ENCODE measurements around the gene CREB1. TPM values are rescaled to one million over a fixed set of nuclear protein-coding genes. Genes with fewer than 3 reads are reported as not detected.

The CREB1 gene
- total RNA-seq, 4 donors from 2014 or later, result 31.1 to 51.5 (median 43.3) TPM

DNA sequence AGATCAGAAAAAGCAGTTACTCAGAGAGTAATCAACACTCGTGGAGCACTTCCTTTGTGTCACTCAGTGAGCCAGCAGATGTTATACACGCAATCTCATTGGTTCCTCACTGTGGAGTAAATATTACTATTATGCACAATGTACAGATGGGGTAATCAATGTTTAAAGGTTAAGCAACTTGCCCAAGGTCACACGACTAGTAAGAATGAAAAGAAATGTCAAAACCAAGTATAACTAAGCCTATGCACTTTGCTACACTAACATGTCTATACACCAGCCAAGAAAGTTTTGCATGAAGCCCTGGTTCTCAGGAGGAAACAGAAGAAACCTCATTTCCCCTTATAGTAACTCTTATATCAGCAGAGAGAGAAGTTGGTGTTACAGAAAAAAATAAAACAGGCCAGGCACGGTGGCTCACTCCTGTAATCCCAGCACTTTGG lies 90.0 kb downstream of the CREB1 start:
- Histone ChIP-seq H3K9me3 (no peaks in the 10 kb centered on the region), H3K4me3 (no peak overlapping the region), H3K4me1 (peaks cover 18 to 51% (median 42%) of the 10 kb centered on the region in 4 donors), H3K27ac (replicated peaks in 1 of 4) (no peak overlapping the region), H3K36me3 (peaks cover 0 to 27% (median 16%) of the 10 kb centered on the region in 4 donors), H3K27me3 (no peaks in the 10 kb centered on the region)
- WGBS, result 61% methylated on average over 4 of the region's 4 CpGs
- TF ChIP-seq EP300 (IDR thresholded peaks at IDR 0.05) (no peak), POLR2AphosphoS5 (IDR thresholded peaks at IDR 0.05) (no peak), POLR2A (IDR thresholded peaks at IDR 0.05; ENCODE audit: low read depth) (no peak)
- TF ChIP-seq, protein P1, sequence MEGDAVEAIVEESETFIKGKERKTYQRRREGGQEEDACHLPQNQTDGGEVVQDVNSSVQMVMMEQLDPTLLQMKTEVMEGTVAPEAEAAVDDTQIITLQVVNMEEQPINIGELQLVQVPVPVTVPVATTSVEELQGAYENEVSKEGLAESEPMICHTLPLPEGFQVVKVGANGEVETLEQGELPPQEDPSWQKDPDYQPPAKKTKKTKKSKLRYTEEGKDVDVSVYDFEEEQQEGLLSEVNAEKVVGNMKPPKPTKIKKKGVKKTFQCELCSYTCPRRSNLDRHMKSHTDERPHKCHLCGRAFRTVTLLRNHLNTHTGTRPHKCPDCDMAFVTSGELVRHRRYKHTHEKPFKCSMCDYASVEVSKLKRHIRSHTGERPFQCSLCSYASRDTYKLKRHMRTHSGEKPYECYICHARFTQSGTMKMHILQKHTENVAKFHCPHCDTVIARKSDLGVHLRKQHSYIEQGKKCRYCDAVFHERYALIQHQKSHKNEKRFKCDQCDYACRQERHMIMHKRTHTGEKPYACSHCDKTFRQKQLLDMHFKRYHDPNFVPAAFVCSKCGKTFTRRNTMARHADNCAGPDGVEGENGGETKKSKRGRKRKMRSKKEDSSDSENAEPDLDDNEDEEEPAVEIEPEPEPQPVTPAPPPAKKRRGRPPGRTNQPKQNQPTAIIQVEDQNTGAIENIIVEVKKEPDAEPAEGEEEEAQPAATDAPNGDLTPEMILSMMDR (IDR thresholded peaks at IDR 0.05), result no peak
- DNase-seq (ENCODE audit: extremely low spot score), result no peak
- intact Hi-C loops (cut with DNase I), result loop anchor here (10.0 kb wide), 1 partner anchor 635 kb away; the partner anchor contains the start of gene IDH1

DNA sequence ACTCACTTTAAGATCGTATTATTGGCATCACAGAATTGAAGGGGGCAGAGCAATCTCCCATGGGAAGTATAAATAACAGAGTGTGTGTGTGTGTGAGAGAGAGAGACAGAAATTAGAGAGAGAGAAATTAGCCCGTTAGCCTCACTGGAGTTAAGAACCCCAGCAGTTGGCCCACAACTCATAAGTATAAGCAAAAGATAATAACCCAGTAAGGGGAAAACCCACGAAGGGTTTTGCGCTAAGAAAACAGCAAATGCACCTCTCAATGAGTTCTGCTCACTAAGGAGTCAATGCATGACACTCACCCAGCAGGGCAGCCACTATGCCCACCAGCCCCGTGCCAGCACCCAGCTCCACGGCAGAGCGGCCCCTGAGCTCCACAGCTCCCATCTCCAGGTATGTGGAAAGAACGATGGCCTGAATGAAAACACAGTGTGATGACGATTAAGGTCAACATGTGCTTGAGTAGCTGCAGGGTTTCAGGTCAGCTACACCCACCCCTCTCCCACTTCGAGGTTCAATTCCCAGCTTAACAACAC lies 91.8 kb downstream of the CREB1 start:
- no peak for TF ChIP-seq EP300 (IDR thresholded peaks at IDR 0.05)
- no peak for TF ChIP-seq POLR2A (IDR thresholded peaks at IDR 0.05; ENCODE audit: low read depth)
- TF ChIP-seq POLR2AphosphoS5 (IDR thresholded peaks at IDR 0.05), result no peak
- TF ChIP-seq, protein P1 (IDR thresholded peaks at IDR 0.05), result no peak

DNA sequence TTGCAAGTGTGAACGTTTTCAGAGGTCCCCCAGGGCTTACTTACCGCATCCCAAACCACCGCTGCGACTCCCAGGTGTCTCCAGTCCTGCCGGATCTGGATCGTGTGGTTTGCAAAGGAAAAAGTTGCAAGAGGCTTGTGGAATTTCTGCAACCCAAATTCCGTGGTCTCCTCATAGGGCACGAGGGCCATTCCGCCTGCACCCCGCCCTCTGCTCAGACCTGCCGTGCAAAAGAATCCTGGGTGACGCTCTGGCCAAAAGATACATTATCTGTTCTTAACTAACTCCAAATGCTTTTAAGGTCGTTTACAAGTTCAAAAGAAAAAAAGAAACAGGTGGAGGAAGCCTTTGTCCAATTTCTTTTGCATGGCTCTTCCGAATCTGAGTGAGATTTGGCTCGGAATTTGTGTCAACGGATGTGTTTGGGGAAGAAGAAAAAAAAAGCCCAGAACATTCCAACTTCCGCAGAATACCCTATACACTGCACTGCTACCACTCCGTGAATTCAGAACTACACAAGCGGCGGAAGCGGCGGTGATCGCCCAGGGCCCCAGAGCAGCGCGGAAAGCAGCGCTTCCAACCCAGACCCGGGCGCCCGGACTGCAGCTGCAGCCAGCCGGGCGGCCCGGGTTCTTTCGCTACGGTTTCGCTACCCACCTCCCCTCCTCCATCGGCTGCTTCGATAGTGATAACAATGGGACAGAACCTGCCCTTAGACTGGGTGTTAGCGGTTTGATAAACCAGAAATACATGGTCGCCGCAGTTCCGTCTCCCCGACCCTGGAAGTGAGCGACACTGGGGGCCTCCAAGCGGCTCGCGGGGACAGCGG lies 94.6 kb downstream of the CREB1 start:
- Histone ChIP-seq H3K4me3 (peak overlapping the region; percentile 81 to 93 (median 92)), H3K27ac (replicated peaks in 1 of 4) (peak overlapping the region; percentile 93 to 98 (median 98)), H3K27me3 (no peaks in the 10 kb centered on the region), H3K9me3 (no peaks in the 10 kb centered on the region), H3K4me1 (peaks cover 15 to 50% (median 35%) of the 10 kb centered on the region in 4 donors), H3K36me3 (peaks cover 0 to 21% (median 10%) of the 10 kb centered on the region in 4 donors)
- WGBS, result 1% methylated on average over 34 of the region's 47 CpGs
- TF ChIP-seq POLR2A (IDR thresholded peaks at IDR 0.05; ENCODE audit: low read depth) (no peak), POLR2AphosphoS5 (IDR thresholded peaks at IDR 0.05) (peak; percentile 69 to 83)
- intact Hi-C loops (cut with DNase I), result loop anchor here (5.0 to 10.0 kb wide), 3 partner anchors 88 to 630 kb away; partner anchors contain the start of genes CCNYL1, CREB1 and IDH1
- DNase-seq (ENCODE audit: extremely low spot score), result no peak

More for the DNA sequence above, 91.8 kb downstream of the CREB1 start:
- Histone ChIP-seq H3K27me3 (no peaks in the 10 kb centered on the region), H3K36me3 (peaks cover 0 to 27% (median 12%) of the 10 kb centered on the region in 4 donors), H3K4me1 (peaks cover 16 to 54% (median 42%) of the 10 kb centered on the region in 4 donors), H3K27ac (replicated peaks in 1 of 4) (no peak overlapping the region), H3K4me3 (no peak overlapping the region), H3K9me3 (no peaks in the 10 kb centered on the region)
- intact Hi-C loops (cut with DNase I), result loop anchor here (10.0 kb wide), 1 partner anchor 633 kb away; the partner anchor contains the start of gene IDH1
- 78% methylated on average over 10 of the region's 10 CpGs for WGBS
- DNase-seq (ENCODE audit: extremely low spot score), result no peak

DNA sequence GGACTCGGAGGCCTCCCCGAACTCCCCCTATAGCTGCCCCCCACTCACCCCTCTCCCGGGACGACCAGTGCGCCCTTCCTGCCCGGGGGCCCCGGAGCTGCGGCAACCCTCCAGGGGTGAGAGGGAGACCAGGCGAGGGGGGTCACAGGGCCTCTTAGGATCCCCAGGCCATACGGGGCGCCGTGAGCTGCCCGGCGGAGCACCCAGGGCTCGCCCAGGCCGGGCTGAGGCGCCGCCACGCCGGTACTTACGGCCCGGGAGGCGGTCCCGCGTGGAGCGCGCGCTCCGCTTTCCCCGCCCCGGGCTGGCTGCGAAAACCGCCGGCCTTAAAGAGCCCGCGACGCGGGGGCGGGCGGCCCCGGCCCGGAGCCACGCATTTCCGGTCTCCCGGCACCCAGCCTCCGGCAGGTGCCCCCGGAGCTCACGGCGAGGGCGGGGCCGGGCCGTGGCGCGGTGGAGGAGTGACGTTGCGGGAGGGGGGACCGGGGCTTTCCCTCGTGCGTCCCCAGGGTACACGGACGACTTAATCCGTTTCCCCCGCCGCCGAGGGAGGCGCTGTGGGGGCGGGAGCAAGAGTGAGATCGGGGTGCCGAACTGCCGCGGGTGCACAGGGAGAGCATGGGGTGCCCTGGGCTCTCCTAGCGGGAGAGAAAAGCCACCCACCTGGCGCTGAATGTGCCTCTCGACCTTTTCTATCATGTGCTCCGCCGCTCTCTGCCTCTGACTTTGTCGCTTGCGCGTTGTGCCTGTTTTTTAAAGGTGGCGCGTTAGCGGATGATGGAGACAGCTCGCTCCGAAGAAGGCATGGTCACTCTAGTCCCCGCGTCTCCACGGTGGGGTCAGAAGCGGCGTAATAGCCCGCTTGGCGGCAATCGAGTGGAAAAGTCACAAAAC lies 95.5 kb downstream of the CREB1 start, which contains the start of gene METTL21A:
Gene METTL21A, minus strand, starts transcription at position 381 of the 894 bp plus-strand sequence. CDS start 1,019 bp downstream, outside the sequence.
- Histone ChIP-seq H3K4me3 (peak within 1 kb of the TSS; percentile 81 to 93 (median 92)), H3K36me3 (peaks cover 0 to 17% (median 10%) of the 10 kb centered on the region in 4 donors), H3K4me1 (peaks cover 15 to 50% (median 35%) of the 10 kb centered on the region in 4 donors), H3K27ac (replicated peaks in 1 of 4) (peak within 1 kb of the TSS; percentile 93 to 98 (median 98)), H3K27me3 (no peaks in the 10 kb centered on the region), H3K9me3 (no peaks in the 10 kb centered on the region)
- DNase-seq (ENCODE audit: extremely low spot score), result peak; percentile 96
- WGBS, result 0% methylated on average over 5 of the region's 92 CpGs
- TF ChIP-seq POLR2AphosphoS5 (IDR thresholded peaks at IDR 0.05), result peak; percentile 74 to 85
- TF ChIP-seq, protein P1 (IDR thresholded peaks at IDR 0.05), result peak in 1 of 3 experiments; percentile 33
- TF ChIP-seq POLR2A (IDR thresholded peaks at IDR 0.05; ENCODE audit: low read depth), result peak; percentile 47
- no peak for TF ChIP-seq EP300 (IDR thresholded peaks at IDR 0.05)
- intact Hi-C loops (cut with DNase I), result loop anchor here (5.0 to 10.0 kb wide), 3 partner anchors 87 to 630 kb away; partner anchors contain the start of genes CCNYL1, CREB1 and IDH1
